Nephron progenitor cell (in vitro differentiated cells): ENCODE results near the gene VPS39.

Source experiments
- DNase-seq: peaks from one replicate; pipeline ENCODE4 v3.0.0; 2021
- H3K27ac Mint-ChIP-seq: 2 replicates; pipeline ENCODE4 v1.8.0; 2021; ENCODE audit warnings: mild to moderate bottlenecking, moderate library complexity, mixed read lengths
- H3K27me3 Mint-ChIP-seq: 2 replicates; pipeline ENCODE4 v1.8.0; 2021; ENCODE audit warnings: mild to moderate bottlenecking, low read depth, mixed read lengths; ENCODE audit not compliant: poor library complexity
- H3K36me3 Mint-ChIP-seq: 2 replicates; pipeline ENCODE4 v1.8.0; 2021; ENCODE audit warnings: low read depth, mixed read lengths
- H3K4me1 Mint-ChIP-seq: 2 replicates; pipeline ENCODE4 v1.8.0; 2021; ENCODE audit warnings: mixed read lengths
- H3K4me3 Mint-ChIP-seq: 2 replicates; pipeline ENCODE4 v1.8.0; 2021; ENCODE audit warnings: mild to moderate bottlenecking, moderate library complexity, mixed read lengths
- H3K9me3 Mint-ChIP-seq: 2 replicates; pipeline ENCODE4 v1.8.0; 2021; ENCODE audit warnings: mild to moderate bottlenecking, moderate library complexity, mixed read lengths
- TF ChIP-seq, protein P1 (sequence below): fragments of 200-600 bp; sonication (generic); IDR thresholded peaks from 2 replicates; pipeline ENCODE4 v1.5.0; 2021; ENCODE audit warnings: antibody characterized with exemption

The VPS39 gene

GRCh38 chr15:42172475-42172874 is 35.6 kb downstream of the VPS39 start:
- TF ChIP-seq, protein P1, sequence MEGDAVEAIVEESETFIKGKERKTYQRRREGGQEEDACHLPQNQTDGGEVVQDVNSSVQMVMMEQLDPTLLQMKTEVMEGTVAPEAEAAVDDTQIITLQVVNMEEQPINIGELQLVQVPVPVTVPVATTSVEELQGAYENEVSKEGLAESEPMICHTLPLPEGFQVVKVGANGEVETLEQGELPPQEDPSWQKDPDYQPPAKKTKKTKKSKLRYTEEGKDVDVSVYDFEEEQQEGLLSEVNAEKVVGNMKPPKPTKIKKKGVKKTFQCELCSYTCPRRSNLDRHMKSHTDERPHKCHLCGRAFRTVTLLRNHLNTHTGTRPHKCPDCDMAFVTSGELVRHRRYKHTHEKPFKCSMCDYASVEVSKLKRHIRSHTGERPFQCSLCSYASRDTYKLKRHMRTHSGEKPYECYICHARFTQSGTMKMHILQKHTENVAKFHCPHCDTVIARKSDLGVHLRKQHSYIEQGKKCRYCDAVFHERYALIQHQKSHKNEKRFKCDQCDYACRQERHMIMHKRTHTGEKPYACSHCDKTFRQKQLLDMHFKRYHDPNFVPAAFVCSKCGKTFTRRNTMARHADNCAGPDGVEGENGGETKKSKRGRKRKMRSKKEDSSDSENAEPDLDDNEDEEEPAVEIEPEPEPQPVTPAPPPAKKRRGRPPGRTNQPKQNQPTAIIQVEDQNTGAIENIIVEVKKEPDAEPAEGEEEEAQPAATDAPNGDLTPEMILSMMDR, result no peak
- Mint-ChIP-seq H3K27ac (no peak overlapping the region), H3K9me3 (no peaks in the 10 kb centered on the region), H3K4me3 (no peak overlapping the region), H3K36me3 (peaks cover 66% of the 10 kb centered on the region), H3K27me3 (no peaks in the 10 kb centered on the region), H3K4me1 (no peaks in the 10 kb centered on the region)
- no peak for DNase-seq

- Mint-ChIP-seq H3K27me3 (no peaks in the 10 kb centered on the region), H3K27ac (peak overlapping the region; percentile 4), H3K4me1 (no peaks in the 10 kb centered on the region), H3K36me3 (peaks cover 67% of the 10 kb centered on the region), H3K9me3 (no peaks in the 10 kb centered on the region), H3K4me3 (no peak overlapping the region)
- DNase-seq, result no peak
- TF ChIP-seq, protein P1, result no peak
Observed at GRCh38 chr15:42171795-42172194, 36.3 kb downstream of the VPS39 start.

DNA sequence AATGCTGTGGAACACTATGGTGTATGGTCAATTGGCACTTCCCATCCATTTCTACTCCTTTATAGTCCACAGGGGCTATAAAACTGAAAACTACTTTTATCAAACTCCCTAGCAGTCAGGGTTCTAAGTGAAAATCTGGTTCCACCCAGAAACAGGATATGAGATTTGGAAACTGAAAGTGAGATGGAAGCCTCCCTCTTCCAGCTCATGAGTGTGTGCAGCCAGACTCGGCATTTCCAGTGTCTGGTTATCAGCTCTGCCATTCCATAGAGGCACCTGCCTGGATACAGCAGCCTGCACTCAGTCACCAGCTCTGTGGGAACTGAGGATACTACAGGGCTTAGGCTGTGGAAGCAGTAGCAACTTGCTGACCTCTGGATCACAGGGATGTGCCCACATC is 37.0 kb downstream of the VPS39 start:
- no peak overlapping the region for H3K4me3 Mint-ChIP-seq
- no peak for DNase-seq
- H3K36me3 Mint-ChIP-seq, result peaks cover 71% of the 10 kb centered on the region
- TF ChIP-seq, protein P1, result no peak
- H3K9me3 Mint-ChIP-seq, result no peaks in the 10 kb centered on the region
- H3K4me1 Mint-ChIP-seq, result no peaks in the 10 kb centered on the region
- no peak overlapping the region for H3K27ac Mint-ChIP-seq
- H3K27me3 Mint-ChIP-seq, result no peaks in the 10 kb centered on the region

- Mint-ChIP-seq H3K36me3 (peaks cover 71% of the 10 kb centered on the region), H3K4me3 (no peak overlapping the region), H3K27me3 (no peaks in the 10 kb centered on the region)
Observed at GRCh38 chr15:42166225-42166940, 41.7 kb downstream of the VPS39 start.

DNA sequence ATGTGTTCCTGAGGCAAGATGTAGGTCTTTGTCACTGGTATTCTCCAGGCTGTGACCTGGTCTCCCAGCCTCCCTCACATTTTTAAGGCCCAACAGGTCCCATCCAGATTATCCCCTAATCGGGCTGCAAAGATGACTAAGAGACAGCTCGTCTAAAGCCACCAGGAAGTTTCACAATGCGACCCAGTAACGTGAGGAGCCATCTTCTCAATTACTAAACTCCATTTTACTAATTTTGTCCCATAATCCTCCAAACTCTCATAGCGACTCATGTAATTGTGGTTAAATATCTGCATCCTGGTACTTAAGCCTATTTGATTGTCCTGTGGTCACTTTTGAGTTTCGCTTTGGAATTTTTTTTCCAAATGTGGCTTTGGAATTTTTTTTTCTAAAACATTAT is 43.0 kb downstream of the VPS39 start:
- H3K36me3 Mint-ChIP-seq, result peaks cover 70% of the 10 kb centered on the region
- H3K27me3 Mint-ChIP-seq, result no peaks in the 10 kb centered on the region
- TF ChIP-seq, protein P1, result no peak
- H3K27ac Mint-ChIP-seq, result no peak overlapping the region
- DNase-seq, result no peak
- no peaks in the 10 kb centered on the region for H3K9me3 Mint-ChIP-seq
- H3K4me3 Mint-ChIP-seq, result no peak overlapping the region
- H3K4me1 Mint-ChIP-seq, result no peaks in the 10 kb centered on the region

More at GRCh38 chr15:42166225-42166940, 41.7 kb downstream of the VPS39 start:
- DNase-seq, result no peak
- no peaks in the 10 kb centered on the region for H3K4me1 Mint-ChIP-seq
- peak overlapping the region; percentile 61 for H3K27ac Mint-ChIP-seq
- TF ChIP-seq, protein P1, result no peak
- H3K9me3 Mint-ChIP-seq, result no peaks in the 10 kb centered on the region

DNA sequence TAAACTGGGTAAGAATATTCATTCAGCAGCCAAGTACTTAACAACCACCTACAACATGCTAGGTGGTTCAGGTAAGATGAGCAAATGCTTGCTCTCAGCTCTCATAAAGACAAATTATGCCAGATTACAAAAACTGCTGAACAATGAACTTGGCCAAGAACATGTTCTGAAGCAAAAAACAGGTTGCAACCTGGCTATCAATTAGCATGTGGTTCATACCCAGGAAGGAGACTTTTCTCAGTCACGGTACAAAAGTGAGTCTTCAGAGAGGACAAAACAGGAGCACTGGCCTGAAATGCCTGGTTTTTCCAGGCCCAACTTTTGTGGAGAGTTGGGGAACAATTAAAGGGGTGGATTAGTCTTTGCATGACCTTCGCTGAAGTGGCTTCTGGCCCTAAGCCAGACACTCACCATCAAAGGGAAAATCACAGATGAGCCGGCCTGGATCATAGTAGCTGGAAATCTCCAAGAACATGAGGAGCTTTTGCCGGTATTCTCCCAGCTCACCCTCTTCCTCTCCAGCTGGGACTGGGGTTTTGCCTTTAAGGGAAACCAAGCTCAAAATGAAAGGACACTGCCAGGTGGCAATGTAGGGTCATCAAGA is 44.1 kb downstream of the VPS39 start:
- Mint-ChIP-seq H3K27ac (no peak overlapping the region), H3K36me3 (peaks cover 67% of the 10 kb centered on the region), H3K27me3 (no peaks in the 10 kb centered on the region), H3K9me3 (no peaks in the 10 kb centered on the region), H3K4me3 (no peak overlapping the region), H3K4me1 (no peaks in the 10 kb centered on the region)
- DNase-seq, result no peak
- TF ChIP-seq, protein P1, result no peak
